GM19351 (cell line): ENCODE measurements around the gene MALT1.
A peak's percentile ranks its signal among the peaks of the same experiment; 100 is the strongest.
"Not testable (repeated sequence)": the region's sequence is repeated elsewhere in the genome, so short reads cannot be mapped to it uniquely, and the experiment has no call there.

Source experiments
- ATAC-seq: cut with Tn5 transposase; IDR thresholded peaks from one replicate; pipeline ENCODE4 v1.9.1; 2021; ENCODE audit warnings: mild to moderate bottlenecking, moderate library complexity; ENCODE audit not compliant: unreplicated experiment

The MALT1 gene

DNA sequence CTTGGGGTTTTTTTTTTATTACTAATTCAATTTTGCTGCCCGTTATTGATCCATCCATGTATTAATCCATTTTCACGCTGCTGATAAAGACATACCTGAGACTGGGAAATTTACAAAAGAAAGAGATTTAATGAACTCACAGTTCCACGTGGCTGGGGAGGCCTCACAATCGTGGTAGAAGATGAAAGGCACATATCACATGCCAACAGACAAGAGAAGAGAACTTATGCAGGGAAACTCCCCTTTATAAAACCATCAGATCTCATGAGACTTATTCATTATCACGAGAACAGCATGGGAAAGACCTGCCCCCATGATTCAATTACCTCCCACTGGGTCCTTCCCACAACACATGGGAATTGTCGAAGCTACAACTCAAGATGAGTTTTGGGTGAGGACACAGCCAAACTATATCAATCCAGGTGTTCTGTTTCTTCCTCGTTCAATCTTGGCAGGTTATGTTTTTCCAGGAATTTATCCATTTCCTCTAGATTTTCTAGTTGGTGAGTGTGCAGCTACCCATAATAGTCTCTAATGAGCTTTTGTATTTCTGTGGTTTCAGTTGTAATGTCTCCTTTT, 18.0 kb upstream of the MALT1 start:
- not testable (repeated sequence) for ATAC-seq

DNA sequence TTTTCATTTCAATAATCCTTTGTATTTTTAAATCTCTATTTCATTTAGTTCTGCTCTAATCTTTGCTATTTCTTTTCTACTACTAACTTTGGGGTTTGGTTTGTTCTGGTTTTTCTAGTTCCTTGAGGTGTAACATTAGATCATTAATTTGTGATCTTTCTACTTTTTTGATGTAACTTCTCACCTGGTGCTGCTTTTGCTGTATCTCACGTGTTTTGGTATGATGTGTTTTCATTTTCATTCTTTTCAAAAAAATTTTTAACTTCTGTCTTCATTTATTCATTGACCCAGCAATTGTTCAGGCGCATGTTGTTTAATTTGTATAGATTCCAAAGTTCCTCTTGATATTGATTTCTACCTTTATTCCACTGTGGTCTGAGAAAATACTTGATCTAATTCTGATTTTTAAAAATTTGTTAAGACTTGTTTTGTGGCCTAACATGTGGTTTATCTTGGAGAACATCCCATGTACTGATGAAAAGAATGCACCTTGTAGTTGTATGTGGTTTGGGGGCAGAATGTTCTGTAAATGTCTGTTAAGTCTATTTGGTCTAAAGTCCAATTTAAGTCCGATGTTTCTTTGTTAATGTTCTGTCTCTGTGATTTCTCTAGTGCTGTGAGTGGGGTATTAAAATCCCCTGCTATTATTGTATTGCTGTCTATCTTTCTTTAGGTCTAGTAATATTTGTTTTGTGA, 17.3 kb upstream of the MALT1 start:
- ATAC-seq, result no peak

DNA sequence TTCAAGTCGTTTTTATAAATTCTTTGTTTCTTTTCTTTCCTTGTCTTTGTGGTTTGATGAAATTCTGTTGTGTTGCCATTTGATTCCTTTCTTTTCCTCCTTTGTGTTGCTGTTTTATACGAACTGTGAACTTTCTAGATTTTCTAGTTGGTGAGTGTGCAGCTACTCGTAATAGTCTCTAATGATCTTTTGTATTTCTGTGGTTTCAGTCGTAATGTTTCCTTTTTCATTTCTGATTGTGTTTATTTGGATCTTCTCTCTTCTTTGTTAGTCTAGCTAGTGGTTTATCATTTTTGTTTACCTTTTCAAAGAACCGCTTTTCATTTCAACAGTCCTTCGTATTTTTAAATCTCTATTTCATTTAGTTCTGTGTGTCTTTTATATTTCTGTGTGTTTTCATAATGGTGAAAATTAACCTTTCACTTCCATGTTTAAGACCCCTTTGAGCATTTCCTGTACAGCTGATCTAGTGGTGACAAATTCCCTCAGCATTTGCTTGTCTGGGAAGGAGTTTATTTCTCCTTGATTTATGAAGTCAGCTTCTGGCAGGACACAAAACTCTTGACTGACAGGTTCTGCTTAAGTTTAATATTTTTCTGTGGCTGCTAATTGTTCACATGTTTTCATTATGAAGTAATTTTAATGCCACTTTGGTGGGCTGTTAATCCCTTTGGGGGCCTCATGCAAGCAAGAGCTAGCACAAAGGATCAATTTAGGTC, 16.2 kb upstream of the MALT1 start:
- no peak for ATAC-seq

DNA sequence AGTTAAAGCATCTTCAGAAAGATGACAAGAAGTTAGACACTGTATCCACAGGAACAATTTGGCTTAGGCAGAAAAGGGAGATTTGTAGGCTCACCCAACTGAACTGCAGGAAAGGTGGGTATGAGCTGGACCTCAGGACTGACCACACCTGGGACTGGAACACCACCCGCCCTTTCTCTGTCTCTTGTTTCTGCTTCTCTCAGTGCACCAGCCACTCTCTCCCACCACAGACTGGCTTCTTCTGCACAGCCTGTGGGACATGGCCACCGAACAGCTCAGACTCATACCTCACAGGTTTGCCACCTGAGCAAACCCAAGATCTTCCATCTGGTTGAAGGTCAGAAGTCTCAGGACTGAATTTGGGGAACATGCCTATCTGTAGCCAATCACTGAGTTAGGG, 14.2 kb upstream of the MALT1 start:
- no peak for ATAC-seq

DNA sequence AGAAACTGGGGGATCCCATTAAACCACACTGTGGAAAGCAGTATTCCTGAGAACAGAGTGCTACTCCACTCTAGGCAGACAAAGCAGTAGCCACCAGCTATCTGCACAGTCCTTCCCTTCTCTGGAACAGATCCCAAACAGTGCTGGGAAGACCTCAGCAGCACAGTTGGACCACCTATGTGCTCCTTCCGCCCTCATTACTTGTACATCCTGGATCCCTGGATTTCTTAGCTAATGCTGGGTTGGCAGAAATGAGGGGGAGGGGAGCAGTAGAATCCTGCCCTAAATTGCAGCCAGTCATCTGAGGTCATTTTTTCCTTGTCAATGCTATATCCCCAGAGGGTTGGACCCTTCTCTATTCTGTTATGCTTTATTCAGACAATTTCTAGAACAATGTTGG, 13.8 kb upstream of the MALT1 start:
- ATAC-seq, result no peak

DNA sequence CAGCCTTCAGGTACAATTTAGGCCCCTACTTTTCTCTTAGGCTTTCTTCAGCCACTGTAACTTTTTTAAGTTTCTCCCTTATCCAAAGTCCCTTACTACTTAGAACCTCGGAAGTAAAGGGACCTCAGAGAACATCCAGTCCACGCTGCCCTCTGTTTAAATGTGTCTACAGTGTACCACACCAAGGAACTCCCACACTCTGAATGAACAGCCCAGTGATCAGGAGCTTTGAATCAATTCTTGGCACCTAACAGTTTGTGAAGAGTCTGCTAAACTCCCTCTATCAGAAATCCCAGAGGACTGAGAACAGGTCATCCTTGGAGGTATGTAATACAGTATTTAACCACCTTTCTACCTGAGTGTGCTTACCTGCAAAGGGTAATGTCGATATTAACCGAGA, 11.6 kb upstream of the MALT1 start:
- no peak for ATAC-seq

DNA sequence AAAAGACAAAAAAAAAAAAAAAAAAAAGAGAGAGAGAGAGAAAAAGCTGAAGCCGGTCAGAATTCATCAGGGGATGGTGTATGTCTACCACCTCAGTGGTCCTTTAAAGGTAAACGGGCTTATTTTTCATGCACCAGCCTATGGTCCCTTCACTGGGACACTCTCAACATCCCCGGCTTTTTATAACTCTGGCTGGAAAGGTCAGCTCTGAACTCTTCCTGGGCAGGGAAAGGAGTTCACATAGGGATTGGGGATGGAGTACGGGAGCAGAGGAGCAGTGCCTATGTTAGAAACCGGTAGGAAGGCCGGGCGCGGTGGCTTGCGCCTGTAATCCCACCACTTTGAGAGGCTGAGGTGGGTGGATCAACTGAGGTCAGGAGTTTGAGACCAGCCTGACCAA, 10.3 kb upstream of the MALT1 start:
- ATAC-seq, result no peak

DNA sequence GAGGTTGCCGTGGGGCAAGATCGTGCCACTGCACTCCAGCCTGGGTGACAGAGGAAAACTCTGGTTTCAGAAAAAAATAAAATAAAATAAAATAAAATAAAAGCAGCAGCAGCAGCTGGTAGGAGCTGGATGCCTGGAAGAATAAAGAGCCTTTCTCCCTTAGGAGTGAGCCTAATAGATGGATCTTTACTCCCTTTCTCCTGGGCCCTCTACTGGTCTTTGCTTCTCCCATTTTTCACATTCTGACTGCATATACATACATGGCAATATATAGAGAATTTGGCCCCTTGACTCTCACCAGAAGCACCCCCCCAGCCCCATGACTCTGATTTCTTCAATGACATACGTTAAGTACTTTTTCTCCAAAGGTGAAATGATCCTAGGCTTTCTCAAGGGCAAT, 9.8 kb upstream of the MALT1 start:
- ATAC-seq, result no peak

DNA sequence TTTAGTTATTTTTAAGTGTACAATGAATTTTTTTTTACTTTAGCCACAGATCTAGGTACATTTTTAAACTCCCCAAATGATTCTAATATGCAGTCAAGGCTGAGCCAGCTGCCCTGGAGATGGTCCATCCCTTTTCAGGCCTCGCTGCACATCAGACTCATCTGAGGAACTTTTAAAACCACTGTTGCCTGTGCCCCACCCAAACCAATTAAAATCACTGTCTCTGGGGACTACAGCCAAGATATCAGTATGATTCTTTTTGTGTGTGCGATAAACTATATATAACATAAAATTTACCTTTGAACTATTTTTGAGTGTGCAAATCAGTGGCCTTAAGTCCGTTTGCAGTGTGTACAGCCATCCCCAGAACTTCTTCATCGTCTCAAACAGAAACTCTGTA, 9.1 kb upstream of the MALT1 start:
- no peak for ATAC-seq

DNA sequence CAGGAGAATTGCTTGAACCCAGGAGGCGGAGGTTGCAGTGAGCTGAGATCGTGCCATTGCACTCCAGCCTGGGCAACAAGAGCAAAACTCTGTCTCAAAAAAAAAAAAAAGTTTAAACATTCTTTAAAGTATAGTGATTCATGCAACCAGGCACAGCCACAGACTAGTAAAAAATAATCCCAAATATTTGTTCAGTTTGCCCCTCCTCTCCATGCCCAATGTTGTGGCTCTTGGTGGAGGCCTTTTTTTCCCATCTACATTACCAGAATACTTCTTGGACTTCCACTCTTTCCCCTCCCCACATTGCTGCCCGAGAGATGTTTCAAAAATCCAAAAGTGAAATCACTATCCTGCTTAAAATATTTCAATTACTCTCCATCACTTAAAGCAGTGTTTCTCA, 5.1 kb upstream of the MALT1 start:
- no peak for ATAC-seq

DNA sequence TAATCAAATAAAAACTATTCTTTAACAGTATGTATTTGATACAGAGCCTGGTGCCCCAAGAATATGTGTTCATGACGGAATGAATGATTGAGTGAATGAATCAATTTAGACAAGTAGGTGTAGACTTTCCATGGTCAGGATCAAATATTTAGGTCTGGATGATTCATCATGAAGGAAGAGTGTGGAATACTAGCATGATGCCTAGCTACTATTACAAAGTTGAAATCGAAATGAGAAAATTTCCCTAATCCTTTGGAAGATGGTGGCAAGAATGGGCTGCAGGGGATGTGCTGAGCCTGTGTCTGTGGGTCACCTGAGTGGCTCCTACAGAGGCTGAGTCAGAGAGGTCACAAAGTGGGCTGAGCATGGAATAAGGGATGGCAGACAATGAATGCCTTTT, 3.1 kb upstream of the MALT1 start:
- no peak for ATAC-seq

DNA sequence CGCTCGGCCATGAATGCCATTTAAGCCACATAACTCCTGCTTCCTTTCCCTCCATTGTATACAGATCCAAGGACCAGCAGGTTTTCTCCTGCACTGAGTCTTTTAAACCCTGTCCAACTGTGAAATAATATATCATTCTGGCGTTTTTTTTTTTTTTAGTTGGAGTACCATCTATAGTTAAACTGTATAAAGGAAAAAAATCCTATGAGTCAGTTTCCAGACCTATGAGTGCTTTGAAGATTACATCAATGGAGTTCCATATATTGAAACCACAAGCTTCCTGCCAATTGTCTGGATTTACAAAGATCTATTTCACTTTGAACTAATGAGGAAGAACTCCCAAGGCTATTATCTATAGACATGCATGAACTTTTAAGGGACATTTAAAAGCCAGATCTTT, 2.4 kb upstream of the MALT1 start:
- no peak for ATAC-seq

DNA sequence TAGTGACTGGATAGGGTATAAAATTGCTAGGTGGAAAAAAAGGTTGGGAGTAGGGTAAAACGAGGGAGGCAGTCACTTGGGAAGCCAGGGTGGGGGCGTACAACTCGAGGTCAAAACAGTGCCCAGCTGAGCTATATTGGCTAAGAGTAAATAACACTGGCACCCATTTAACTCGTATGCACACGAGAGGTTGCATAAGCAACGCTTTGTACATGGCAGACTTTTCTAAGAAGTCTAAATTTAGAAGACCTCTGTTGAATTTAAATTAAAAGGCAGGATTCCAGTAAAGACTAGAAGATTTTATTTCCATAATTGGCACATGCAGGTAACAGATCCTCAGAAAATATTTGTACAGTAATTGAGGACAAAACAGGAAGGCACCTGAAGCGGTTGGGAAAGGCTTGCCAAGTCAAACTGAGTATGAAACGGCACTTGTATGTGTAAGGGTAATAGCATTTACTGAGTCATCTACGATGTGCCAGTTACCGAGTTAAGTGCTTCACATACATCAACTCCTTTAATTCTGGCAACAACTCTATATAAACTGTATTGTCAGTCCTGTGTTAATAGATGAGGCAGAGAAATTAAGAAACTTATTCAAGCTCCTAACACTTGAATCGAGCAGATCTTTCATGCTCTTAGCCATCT, 1.4 kb upstream of the MALT1 start:
- no peak for ATAC-seq

DNA sequence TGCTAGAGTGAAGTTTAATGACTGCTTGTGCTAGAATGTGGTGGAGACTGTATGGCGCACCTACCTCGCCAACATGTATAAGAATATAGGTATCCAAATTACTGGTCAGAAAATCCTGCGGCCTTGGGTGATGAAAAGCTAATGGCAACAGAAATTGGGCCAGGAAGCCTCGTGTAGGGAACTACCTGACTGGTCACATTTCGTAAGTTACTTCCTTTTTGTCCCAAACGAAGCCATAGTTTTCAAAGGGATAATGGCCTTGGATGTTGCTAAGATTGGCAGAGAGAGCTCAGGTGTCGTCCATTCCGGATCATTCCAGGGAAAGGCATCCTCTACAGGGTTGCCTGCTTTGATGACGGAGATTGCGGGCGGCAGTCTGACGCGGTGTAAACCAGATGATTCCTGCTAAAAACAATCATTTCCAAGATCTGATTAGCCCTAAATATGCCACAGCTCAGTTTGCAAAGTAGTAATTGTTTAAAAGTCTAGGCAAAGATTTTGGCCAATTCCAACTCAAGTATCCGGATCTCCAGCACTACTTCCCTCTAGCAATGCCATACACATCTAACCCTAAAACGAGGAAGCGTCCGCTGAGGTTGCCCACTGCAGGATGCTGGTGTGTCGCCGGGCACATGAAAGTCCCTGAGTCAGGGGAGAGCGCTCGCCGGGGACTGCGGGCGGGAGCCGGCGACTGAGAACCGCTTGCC, 708 bp upstream of the MALT1 start:
- ATAC-seq, result no peak

DNA sequence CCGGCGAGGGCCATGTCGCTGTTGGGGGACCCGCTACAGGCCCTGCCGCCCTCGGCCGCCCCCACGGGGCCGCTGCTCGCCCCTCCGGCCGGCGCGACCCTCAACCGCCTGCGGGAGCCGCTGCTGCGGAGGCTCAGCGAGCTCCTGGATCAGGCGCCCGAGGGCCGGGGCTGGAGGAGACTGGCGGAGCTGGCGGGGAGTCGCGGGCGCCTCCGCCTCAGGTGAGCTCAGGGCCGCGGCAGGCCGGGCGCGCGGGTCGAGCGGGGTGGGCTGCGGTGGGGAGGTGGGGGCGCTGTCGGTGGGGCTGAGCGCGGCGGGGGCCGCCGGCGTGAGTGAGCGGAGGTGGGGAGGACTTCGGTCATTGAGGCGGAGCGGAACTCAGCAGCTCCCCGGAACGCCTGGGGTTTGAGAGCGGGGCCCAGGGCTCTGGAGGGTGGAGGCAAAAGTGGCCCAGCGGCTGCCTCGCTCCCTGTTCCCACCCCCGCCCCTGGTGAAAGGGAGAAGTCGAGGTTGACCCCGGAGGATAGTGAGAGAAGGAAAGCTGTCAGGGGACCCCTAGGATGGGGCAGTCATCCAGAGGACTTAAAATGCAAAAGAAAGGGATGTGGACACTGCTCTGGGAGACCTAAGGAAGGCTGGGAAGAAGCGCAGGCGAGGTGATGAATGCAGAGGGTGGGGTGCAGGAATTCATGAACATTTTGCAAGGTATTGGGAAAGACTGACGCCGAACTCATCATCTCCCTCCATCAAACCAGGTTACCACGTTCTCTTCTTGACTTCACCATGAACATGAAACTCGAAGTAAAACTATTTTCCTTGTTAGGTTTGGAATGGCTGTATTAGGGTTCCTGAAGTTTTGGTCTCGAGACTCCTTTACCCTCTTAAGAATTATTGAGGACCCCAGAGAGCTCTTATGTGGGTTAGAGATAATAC, 633 bp downstream of the MALT1 start:
- peak; percentile 31 for ATAC-seq

DNA sequence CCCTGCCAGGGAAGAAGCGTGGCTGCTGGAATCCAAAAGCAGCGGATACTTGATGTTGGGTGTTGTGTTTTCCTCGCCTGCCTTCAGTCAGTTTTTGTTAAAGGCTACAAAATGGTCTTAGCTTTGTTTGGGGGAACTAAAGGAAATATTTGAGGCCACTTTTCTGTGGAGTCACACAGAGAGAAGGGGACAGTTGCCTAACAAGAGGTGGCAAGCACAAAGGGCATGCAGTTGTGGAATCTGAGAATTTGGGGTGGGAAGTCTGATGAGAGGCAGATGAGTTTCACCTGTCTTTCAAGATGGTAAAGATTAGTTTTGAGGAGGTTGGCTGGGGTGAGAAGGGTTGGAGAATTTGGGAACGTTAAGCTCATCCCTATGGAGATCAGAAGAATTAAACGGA, 2.9 kb downstream of the MALT1 start:
- ATAC-seq, result no peak

DNA sequence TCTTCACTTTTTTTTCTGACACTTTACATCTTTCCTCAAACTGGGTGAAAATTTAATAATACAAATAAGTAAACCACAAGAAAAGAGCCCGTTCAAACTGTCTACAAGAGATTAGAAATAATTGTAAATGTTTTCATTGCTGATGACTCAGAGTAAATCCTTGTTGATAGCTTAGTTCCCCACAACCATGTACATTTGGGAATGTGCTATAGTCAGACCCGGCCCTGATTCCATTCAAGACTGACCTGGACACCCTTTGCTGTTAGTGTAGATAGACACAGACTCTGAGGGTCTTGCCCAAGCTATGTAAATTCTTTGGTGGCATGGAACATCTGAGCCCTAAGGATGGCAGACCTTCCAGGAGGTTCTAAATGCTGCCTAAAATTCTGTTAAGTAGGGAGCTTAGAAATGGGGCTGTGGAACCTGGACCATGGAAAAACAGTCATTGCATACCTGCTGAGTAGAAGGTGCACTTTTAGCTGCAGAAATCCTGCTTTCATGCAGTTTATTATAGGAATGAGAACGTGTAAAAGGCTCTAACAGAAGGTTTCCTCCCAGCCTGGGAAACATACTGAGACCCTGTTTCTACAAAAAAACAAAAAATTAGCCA, 3.7 kb downstream of the MALT1 start:
- no peak for ATAC-seq

DNA sequence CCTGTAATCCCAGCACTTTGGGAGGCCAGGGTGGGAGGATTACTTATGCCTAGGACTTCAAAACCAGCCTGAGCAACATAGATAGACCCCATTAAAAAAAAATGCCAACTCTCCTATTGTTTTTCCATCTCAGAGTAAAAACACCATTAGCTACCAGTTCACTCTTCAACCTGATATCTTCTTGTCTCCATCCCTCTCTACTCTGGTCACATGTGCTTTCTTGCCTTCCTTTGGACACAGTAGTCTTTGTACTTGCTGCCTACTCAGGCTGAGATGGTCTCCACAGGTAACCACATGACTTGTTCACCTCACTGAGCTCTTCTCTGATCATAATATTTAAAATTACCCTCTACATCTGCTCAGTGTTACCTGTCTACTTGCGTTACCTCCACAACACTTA, 5.0 kb downstream of the MALT1 start:
- ATAC-seq, result no peak

DNA sequence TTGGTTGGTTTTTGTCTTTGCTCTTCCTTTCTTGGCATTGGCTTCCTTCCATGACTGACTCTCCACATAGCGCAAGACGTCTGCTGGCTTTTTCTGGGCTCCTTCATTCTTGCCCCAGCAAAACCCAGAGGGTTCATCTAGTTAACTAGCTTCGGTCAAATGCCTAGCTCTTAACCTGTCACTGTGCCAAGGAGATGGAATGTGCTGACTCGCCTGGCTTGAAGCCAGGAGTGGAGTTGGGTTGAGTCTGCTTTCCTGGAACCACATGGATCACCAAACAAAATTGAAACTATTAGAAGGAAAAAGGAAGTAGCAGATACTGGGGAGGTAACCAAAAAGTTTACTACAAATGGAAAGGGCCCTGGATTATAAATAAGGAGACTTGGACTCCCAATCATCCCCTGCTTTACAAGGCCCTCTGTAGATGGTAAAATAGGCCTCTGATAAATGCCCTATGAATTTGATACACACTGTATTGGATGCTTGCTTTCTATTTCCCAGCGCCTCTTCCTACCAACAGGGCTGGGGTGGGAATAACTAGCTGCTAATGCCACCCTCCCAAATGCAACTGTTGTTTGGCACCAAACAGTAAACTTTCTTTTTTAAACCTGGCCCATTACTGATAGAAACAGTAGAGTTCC, 11.3 kb downstream of the MALT1 start:
- ATAC-seq, result no peak
